Fibroblast of villous mesenchyme (primary cell): ENCODE data around the gene NRG2. TPM values are rescaled to one million over a fixed set of nuclear protein-coding genes. Genes with fewer than 3 reads are reported as not detected.

Experiments used
- DNase-seq: peaks from one replicate; pipeline ENCODE4 v3.0.0-alpha.2; 2010; ENCODE audit warnings: low read depth
- H3K4me3 ChIP-seq: 2 replicates; pipeline ENCODE4 v1.5.1; 2011; ENCODE audit warnings: low read depth, mild to moderate bottlenecking, low read length
- CTCF ChIP-seq: IDR thresholded peaks from 2 replicates; pipeline ENCODE4 v1.5.1; 2012; ENCODE audit warnings: low read depth, mild to moderate bottlenecking, low read length; ENCODE audit not compliant: insufficient read depth
- total RNA-seq: library from RNA; depleted of rRNA; stranded (reverse); fragments of >200 nt; gene quantifications from 2 replicates; pipeline ENCODE4 v1.2.3, GENCODE V29; 2012

The NRG2 gene
- total RNA-seq, 1 donor = under 0.01 TPM

GRCh38 chr5:139979943-139980342 lies 63.2 kb downstream of the NRG2 start:
- no peak for DNase-seq
- no peak for TF ChIP-seq CTCF
- no peak overlapping the region for H3K4me3 ChIP-seq

GRCh38 chr5:139979518-139979917 lies 63.6 kb downstream of the NRG2 start:
- no peak overlapping the region for H3K4me3 ChIP-seq
- no peak for DNase-seq
- TF ChIP-seq CTCF = no peak

GRCh38 chr5:139976703-139977102 lies 66.4 kb downstream of the NRG2 start:
- H3K4me3 ChIP-seq = no peak overlapping the region
- DNase-seq = no peak
- TF ChIP-seq CTCF = no peak

DNA sequence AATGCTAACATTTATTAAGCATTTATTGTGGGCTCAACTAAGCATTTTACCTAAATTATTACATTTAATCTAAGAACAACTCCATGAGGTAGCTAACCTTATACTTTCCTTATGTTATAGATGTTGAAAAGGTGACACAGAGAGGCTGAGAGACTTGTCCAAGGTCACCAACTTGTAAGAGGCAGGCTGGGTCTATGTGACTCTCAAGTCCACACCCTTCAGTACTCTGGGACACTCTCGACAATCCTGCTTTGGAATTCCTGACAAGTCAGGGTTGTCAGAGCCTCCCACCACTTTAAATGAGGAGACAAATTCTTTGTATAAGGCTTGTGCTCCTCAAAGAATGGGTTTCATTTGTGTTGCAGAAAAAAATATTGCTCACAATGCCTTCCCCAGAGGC lies 67.2 kb downstream of the NRG2 start:
- no peak overlapping the region for H3K4me3 ChIP-seq
- no peak for TF ChIP-seq CTCF
- DNase-seq = no peak

- DNase-seq = no peak
- no peak overlapping the region for H3K4me3 ChIP-seq
- TF ChIP-seq CTCF = no peak
Measured at GRCh38 chr5:139975306-139975705, 67.8 kb downstream of the NRG2 start.

- no peak for TF ChIP-seq CTCF
- no peak overlapping the region for H3K4me3 ChIP-seq
- DNase-seq = no peak
Measured at GRCh38 chr5:139974661-139975060, 68.4 kb downstream of the NRG2 start.

GRCh38 chr5:139971202-139971725 lies 71.8 kb downstream of the NRG2 start:
- no peak overlapping the region for H3K4me3 ChIP-seq
- no peak for DNase-seq
- no peak for TF ChIP-seq CTCF
